AG04450 (cell line): ENCODE results near the gene TMEM161B. TPM values are rescaled to one million over a fixed set of nuclear protein-coding genes. Genes with fewer than 3 reads are reported as not detected.

Source experiments
- polyA plus RNA-seq: library from polyadenylated mRNA; depleted of rRNA; stranded (reverse); fragments of >200 nt; gene quantifications from 2 replicates; pipeline ENCODE4 v1.2.3, GENCODE V29; 2011
- small RNA-seq: library from RNA; depleted of rRNA; stranded (forward); fragments of <200 nt; gene quantifications from one replicate; pipeline ENCODE3, GENCODE V24; 2012; ENCODE audit warnings: low read depth; ENCODE audit not compliant: insufficient read length

TMEM161B gene
- polyA plus RNA-seq, 1 experiment: 14.4 TPM

Small RNA genes lying within 50 kb of the gene (small RNA-seq; reads per million reads assigned to genes)
- gene RNA5SP187: not detected
